GM19023 (cell line): ENCODE data around the gene FGD3.
"Not testable (repeated sequence)": the region's sequence is repeated elsewhere in the genome, so short reads cannot be mapped to it uniquely, and the experiment has no call there.

Experiments
- ATAC-seq: cut with Tn5 transposase; IDR thresholded peaks from one replicate; pipeline ENCODE4 v1.9.1; 2021; ENCODE audit warnings: mild to moderate bottlenecking, moderate library complexity; ENCODE audit not compliant: unreplicated experiment

FGD3 gene

DNA sequence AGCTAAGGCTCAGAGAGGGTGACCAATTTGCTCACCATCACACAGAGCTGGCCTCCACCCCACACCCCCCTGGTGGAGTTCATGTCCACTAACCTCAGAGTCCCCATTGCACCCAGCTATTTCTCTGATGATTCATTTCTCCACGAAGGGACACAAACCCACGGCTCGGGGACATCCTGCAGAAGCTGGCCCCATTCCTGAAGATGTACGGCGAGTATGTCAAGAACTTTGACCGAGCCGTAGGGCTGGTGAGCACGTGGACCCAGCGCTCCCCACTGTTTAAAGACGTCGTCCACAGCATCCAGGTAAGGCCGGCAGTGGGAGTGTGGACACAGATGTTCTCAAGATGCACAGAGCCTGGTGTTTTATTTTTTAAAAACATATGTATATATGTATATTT lies 58.6 kb downstream of the FGD3 start:
- ATAC-seq, result no peak

DNA sequence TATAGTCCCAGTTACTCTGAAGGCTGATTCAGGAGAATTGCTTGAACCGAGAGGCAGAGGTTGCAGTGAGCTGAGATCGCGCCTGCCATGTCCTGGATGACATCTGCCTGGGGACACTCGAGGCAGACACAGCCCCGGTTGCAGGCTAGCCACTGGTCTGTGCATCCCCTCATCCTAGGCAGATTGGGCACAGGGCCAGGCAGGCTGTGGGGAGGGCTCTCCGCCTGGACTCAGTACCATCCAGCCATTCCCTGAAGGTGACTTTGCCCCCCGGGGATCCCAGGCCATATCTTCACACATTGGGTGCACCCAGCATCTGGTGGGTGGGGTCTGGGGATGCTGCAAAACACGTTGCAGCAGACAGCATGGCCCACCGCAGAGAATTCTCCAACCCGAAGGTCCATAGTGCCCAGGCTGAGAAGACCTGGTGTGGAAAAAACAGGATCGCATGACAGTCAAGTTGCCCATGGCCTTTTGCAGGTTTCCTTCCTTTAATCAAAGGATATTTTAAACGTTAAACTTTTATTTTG lies 60.3 kb downstream of the FGD3 start:
- no peak for ATAC-seq

DNA sequence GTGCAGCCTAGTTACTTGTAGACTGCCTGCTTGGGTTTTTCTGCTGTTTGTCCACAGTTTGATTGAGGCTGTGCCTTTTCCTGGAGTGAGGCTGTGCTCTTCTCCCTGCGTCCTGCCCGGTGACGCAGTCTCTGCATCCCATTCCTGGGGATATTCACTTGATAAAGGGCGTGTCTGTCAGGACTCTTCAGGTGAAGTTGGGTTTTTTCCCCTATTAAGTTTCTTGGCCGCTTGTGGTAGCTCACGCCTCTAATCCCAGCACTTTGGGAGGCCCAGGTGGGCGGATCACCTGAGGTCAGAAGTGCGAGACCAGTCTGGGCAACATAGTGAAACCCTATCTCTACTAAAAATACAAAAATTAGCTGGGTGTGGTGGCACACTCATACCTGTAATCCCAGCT lies 61.1 kb downstream of the FGD3 start:
- no peak for ATAC-seq

DNA sequence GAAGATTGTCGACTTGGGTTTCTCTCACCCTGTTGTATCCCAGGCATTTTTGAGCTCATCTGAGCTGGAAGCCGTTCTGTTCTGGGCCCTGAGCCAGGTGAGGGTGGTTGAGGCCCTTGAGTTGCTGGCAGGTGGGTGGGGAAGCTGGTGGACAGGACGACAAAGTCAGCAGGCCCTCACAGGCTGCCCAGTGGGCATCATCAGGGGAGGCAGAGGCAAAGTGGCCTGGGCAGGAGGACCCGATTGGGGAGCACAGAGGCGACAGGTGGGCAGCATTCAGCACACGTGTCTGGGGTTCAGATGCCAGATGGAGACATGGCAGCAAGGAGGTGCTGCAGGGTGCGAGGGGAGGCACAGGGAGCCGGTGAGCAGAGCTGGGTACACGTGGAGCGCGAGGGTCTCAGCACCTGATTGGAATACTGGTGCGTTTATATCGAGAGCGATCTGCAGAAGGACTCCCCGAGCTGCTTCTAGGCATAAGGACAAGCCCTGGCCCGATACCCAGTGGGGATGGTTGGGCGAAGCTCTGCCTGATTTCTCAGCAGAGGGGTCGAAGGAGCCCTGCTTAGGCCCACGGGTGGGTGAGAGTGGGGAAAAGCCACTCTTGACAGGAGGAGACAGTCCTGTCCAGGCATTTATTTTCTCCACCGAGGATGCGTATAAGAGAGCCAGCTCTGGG lies 62.2 kb downstream of the FGD3 start:
- ATAC-seq, result no peak

DNA sequence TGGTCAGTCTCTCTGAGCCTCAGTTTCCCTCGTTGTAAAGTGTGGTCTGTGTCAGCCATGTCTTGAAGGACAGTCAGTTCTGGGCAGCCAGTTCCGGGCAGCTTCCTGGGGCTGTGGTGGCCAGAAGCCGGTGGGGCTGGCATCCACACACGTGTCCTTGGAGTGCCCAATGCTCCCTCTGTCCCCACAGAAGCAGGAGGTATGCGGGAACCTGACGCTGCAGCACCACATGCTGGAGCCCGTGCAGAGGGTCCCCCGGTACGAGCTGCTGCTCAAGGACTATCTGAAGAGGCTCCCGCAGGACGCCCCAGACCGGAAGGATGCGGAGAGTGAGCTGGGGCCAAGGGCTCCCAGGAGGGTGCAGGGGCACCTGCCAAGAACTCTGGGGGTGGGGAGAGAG lies 62.7 kb downstream of the FGD3 start:
- no peak for ATAC-seq

DNA sequence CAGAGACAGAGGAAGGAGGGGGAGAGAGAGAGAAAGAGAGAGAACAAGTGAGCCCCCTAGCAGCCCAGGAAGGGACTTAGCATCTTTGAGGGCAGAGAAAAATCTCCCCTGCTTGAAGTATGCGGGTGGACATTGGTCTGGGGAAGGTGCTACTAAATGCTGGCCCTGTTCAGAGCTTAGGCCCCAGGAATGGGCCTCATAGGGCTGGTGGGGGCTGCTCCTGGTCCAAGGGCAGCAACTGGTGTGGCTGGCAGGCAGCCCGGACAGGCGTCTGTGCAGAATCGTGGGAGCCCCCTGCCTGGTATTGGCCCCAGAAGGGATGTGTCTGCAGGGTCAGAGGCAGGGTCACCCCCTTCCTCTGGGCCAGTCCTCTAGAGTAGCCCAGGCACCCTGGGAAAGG lies 63.4 kb downstream of the FGD3 start:
- ATAC-seq, result no peak

DNA sequence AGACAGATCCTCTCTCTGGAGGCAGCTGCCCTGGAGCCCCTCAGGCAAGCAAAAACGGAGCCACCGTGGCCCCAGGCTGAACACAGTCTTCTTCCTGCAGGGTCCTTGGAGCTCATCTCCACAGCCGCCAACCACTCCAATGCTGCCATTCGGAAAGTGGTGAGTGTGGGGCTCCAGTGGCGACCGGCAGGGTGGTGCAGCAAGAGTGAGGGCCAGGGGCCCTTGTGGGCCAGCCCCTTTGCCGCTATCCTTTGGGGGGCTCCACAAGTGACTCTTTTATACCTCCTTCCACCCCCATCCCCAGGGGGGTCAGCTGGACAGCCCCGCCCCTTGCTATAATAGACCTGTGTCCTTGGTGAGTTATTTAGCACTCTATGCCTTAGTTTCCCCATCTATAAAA lies 63.8 kb downstream of the FGD3 start:
- no peak for ATAC-seq

DNA sequence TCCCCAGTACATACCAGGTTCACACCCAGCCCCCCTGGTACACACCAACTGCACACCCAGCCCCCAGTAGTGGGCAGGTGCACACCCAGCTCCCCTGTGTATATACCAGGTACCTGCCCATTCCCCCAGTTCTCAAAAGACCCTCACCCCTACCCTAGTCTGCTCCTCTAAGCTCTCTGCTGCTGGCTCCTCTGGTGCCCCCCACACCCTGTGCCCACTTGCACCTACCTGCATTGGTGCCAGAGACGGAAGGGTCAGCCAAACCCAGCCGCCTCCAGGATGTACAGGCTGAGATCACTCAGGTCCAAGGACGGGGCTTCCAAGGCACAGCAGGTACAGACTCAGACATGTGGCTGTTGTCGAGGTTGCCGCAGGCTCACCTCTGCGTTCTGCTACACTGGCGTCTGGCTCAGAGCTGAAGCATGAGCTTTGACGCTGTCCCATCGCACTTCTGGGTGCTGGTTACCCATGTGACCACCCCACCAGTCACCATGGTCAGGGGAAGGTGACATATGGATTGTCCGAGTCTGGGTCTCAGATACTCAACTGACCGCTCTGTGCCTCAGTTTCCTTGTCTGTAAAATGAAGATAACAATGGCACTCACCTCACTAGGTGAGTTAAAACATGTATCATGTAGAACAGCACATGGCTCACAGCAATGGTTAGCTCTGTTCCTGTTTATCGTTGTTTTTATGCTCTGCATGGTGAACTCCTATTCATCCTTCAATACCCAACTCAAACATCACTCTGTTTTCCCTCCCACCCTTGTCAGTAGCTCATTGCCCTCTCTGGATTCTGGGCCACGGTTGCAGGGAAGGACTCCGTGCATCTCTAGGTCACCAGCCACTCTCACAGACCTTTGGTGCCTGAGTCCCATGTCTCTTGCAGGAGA lies 65.9 kb downstream of the FGD3 start:
- ATAC-seq, result no peak

DNA sequence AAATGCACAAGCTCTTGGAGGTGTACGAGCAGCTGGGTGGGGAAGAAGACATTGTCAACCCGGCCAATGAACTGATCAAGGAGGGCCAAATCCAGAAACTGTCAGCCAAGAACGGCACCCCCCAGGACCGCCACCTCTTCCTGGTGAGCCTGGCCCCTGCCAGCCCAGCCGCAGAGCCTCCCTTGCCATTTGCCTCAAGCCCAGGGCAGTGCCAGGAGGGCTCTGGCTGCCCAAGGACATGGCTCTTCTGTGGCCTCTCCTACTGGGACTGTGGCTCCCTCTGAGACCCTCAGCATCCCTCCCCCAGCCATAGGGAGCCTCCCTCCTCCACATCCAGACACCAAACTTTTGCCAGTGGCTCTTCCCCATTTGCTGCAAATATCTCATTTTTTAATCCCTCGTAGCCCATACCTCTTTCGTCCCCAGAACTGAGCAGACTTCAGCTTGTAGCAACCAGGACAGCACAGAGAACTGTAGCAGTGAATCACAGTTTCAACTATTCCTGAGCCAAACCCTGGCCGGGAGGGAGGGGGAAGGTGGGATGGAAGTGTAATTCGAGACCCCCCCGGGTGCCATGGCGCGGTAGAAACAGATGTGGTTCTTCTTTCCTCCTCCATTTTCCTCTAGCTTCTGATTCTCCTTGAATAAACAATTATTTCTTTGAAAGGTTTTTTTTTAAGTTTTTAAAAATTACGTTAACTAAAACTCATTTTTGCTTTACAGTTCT lies 66.7 kb downstream of the FGD3 start:
- ATAC-seq, result no peak

DNA sequence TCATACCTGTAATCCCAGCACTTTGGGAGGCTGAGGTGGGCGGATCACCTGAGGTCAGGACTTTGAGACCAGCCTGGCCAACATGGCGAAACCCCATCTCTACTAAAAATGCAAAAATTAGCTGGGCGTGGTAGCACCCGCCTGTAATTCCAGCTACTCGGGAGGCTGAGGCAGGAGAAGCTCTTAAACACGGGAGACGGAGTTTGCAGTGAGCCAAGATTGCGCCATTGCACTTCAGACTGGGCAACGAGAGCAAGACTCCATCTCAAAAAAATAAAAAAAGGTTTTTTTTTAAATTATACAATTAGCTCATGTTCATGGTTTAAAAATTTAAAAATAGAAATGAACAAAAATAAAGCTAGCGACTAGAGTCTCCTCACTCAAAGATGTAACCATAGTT lies 67.9 kb downstream of the FGD3 start:
- not testable (repeated sequence) for ATAC-seq

DNA sequence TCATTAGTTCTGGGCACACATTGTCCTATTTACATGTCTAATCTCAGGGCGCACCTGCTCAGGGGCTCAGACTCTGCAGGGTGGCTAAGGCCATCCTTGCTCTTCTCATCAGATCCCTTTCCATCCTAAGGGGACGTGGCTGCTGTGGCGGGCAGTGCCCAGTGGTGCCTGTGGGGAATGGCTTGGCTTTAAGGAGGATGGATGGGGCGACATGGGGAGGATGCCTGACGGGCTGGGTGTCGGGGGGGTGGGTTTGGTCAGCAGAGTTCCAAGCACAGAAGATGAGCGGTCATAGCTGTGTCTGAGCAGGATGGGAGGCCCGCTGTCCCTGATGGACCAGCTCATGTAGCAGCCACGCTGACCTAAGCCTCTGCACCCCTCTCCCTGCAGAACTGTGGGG lies 70.3 kb downstream of the FGD3 start:
- ATAC-seq, result no peak

DNA sequence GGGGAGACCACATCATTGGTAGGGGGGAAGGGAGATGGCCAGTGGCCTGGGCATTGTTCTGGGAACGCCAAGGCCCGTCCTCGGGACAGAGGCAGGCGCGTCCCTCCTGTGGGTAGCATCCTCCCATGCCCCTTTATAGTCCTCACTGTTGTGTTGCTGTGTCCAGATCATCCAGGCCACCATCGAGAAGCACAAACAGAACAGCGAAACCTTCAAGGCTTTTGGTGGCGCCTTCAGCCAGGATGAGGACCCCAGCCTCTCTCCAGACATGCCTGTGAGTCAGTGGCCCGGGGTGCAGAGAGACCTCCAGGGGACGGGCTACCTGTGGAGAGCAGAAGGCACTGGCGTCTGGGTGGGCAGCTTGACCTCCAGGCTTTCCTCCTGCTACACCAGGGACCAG lies 72.8 kb downstream of the FGD3 start:
- ATAC-seq, result no peak

DNA sequence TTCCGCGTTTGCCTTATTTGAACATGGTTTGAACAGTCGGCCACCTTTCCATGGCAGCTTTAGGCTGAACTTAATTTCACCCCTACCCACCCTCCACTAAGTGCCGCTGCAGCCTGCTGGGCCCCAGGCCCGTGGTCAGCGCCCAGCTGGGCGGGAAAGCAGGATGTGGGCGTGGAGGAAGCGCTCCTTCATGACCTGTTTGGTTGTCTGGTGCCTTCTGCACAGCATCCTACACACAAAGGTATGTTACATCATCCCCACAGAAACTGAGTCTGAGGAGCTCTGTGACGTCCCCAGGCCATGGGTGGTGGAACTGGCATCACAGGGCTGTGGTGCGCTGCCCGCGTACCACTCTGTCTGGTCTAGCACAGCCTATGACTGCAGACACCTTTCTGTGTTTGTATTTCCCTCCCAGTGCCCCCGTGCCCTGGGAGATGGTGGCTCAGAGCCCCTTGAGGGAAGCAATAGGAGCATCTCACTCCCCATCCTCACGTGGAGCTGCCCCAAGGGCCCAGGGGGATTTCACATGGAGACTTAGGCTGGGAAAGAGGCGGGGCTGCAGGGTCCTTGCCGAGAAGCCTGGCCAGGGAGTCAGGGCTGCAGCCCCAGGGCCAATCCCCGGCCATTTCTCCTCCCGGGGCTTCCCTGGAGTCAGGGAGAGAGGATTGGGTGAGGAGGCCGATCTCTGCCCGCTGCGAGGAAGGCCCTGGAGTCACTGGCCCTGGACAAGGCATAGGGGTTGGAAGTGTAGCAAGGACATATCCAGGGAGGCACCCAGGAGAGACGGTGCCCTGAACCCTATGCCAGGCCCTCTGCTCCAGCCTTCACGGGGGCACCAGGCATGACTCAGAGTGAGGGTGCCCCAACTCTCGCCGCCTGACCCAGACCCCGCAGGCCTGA lies 73.7 kb downstream of the FGD3 start:
- ATAC-seq, result no peak

DNA sequence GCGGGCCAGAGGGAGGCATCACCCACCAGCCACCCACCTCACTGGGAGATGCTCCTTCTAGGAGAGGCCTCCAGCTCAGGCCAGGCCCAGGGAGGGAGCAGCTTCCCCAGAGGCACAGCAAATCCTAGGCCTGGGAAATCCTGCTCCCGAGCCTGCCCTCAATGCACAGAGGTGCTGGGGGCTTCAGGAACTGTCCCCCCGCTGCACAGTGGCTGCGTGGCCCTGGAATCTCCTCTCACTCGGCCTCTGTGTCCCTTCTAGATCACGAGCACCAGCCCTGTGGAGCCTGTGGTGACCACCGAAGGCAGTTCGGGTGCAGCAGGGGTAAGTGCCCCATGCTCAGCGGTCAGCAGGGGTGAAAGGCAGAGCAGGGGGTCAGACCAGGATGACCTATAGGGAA lies 74.7 kb downstream of the FGD3 start:
- no peak for ATAC-seq

DNA sequence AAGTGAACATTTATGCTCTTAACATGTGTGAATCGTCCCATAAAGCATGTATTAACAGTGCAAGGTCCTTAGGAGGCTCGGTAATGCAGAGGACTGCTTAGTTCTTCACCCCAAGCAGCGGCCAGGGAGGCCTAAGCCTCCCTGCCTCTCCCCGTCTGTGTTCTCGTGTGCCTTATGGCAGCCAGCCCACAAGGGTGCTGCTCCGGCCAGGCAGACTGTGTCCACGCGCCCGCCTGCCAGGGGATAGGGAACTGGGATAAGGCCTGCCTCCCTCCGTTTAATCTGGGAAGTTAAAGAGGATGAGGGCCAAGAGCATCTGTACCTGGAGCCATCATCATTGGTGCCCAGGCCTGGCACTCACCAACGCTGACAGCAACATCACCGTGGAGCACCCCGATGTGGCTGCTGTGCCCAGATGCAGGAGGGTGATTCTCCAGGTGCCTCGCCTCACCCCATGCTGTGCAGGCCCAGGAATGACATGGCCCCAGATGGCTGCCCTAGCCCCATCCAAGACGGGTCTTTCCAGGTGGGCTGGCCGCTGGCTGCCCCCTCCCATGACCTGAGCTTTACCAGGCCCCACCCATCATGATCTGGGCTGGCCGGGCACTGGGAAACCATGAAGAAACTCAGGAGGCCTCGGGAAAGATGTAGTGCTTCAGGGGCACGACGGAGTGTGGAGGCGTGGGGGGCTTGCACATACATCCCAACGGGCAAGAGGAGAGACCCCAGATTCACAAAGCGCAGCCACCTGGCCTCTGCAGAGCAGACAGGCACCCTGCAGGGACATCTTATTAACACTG lies 75.6 kb downstream of the FGD3 start:
- no peak for ATAC-seq

DNA sequence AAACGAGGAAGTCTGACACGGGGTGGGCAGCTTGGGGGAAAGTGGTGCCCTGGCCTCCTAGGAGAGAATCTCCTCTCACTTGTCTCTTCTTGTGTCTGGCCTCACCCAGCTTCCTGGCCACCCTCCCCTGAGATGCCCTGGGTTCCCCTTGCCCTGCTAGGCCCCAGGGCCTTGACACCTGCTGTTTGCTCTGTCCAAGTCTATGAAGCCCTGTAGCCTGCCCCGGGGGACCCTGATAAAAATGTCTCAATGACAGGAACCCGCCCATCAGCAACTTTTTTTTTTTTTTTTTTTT lies 76.1 kb downstream of the FGD3 start:
- ATAC-seq, result no peak

DNA sequence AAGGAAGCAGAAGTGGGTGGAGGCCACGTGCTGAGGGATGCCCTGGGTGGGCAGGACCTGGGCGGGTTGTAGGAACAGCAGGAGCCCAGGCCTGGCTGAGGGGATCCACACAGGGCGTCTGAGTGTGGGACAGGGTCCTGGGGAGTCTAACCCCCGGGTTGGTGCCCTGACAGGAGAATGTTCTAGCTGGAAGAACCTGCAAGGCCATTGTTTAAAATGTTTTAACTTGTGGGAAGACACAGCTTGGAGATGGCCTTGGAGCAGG lies 77.3 kb downstream of the FGD3 start:
- ATAC-seq, result no peak

DNA sequence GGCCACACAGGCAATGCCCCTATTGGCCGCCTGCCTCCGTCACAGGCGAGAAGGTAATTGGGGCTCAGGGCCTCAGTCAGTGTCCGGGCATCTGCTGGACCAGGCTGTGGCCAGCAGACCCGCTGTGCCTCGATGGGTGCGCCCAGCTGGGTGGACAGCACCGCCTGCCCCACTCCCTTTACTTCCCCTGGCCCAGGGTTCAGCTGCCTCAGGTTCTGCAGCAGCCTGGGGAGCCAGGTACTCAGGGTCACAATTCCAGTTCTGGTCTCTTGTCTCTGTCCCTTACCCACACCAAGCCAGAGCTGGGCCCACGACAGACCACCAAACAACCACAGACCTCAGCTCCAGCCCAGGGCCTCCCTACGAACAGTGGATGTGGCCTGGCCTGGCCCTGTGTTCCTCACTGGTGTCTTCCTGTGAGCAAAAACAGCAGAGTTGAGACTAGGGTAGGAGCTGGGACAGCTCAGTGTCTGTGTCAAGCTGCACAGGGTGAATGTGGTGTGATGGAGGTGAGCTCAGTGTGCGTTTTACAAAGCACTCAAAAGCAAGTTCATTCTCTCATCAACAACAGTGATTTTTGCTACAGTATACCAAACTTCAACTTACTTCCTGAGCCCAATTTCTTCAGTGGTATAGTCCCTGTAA lies 77.8 kb downstream of the FGD3 start:
- no peak for ATAC-seq

DNA sequence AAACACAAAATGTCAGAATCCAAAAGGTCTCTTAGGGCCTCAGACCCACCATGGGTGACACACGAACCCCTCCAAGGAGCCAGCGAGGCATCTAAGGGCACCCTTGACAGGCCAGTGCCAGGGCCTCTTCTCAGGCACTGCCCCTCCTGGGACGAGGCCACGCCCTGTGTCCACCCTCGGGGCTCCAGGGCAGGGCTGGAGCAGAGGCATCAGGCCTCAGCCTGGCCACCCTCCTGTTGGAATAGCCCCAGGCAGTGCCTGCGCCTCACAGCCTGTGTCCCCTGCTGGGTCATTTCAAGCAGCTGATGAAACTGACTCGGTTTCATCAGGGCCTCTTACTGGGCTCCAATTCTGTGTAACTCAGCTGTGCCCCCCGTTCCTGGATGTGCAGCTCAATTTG lies 78.4 kb downstream of the FGD3 start:
- no peak for ATAC-seq

DNA sequence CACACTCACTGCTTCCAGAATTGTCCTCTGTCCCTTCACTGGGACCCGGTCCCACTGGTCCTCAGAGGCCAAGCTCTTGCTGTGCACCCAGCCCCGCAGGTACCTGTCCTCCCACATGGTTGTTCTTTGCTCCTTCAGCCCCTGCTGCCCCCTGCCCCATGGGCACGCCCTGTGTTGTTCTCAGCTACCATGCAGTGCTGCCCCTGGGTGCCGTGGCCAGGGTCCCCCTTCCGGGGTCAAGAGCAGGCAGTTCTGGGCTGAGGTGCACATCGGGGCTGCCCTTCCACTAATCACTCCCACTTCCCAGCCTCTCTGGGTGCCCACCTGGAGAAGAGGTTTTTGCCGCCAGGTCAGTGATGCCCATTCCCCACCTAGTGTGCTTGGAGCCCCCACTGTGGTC lies 79.3 kb downstream of the FGD3 start:
- no peak for ATAC-seq
